HepG2 (cell line): ENCODE measurements around the gene ST6GALNAC4. TPM values are rescaled to one million over a fixed set of nuclear protein-coding genes. Genes with fewer than 3 reads are reported as not detected.
A peak's percentile ranks its signal among the peaks of the same experiment; 100 is the strongest.

Experiments
- HOXA3 ChIP-seq: sonication (generic); formaldehyde crosslinking; IDR thresholded peaks from 2 replicates; pipeline ENCODE4 v1.5.0; 2020; ENCODE audit warnings: missing genetic modification reagents
- KAT7 ChIP-seq: IDR thresholded peaks from 2 replicates; pipeline ENCODE4 v1.6.1; 2018; ENCODE audit warnings: borderline replicate concordance, missing compliant biosample characterization
- KLF13 ChIP-seq: sonication (generic); formaldehyde crosslinking; IDR thresholded peaks from 2 replicates; pipeline ENCODE4 v1.4.0; 2020; ENCODE audit warnings: mild to moderate bottlenecking, missing genetic modification reagents
- KLF16 ChIP-seq, 2 experiments: sonication (generic) in 1 of 2; formaldehyde crosslinking in 1 of 2; IDR thresholded peaks; 2 replicates each; pipeline versions ENCODE4 v1.6.1 to v1.8.0; 2016 to 2023; ENCODE audit warnings: missing genetic modification reagents in 2 of 2, missing compliant biosample characterization in 1 of 2
- POLR2AphosphoS5 ChIP-seq: IDR thresholded peaks from 2 replicates; pipeline ENCODE4 v1.6.1; 2012; ENCODE audit warnings: low read depth, low read length
- SIN3A ChIP-seq: IDR thresholded peaks from 2 replicates; pipeline ENCODE4 v1.6.1; 2011; ENCODE audit warnings: low read depth, mild to moderate bottlenecking, control low read depth, low read length, borderline replicate concordance
- ZC3H4 ChIP-seq: sonication (generic); formaldehyde crosslinking; IDR thresholded peaks from 2 replicates; pipeline ENCODE4 v1.4.0; 2020; ENCODE audit warnings: missing genetic modification reagents, borderline replicate concordance
- ZNF160 ChIP-seq: sonication (generic); formaldehyde crosslinking; IDR thresholded peaks from 2 replicates; pipeline ENCODE4 v1.8.0; 2022; ENCODE audit warnings: mild to moderate bottlenecking, inconsistent platforms, missing genetic modification reagents
- ZNF570 ChIP-seq: sonication (generic); formaldehyde crosslinking; IDR thresholded peaks from 2 replicates; pipeline ENCODE4 v1.4.0; 2020; ENCODE audit warnings: mild to moderate bottlenecking, missing genetic modification reagents, borderline replicate concordance
- ZNF619 ChIP-seq: sonication (generic); formaldehyde crosslinking; IDR thresholded peaks from 2 replicates; pipeline ENCODE4 v1.4.0; 2020; ENCODE audit warnings: mild to moderate bottlenecking, missing genetic modification reagents
- polyA plus RNA-seq, 8 experiments: library from polyadenylated mRNA; depleted of rRNA in 3 of 8; stranded (reverse) in 7 of 8; unstranded in 1 of 8; fragments of >200 nt; fragmentation: Illumina TruSeq in 4 of 8; extraction: Trizol in 4 of 8; gene quantifications; 2 replicates each; pipeline versions ENCODE4 v1.2.1 to v1.2.3, GENCODE V29; 2011 to 2016; ENCODE audit warnings: low read depth in 4 of 8, missing spikeins in 1 of 8, mixed read lengths in 1 of 8; ENCODE audit not compliant: insufficient read depth in 1 of 8
- total RNA-seq, 5 experiments: library from RNA; depleted of rRNA; stranded (reverse); fragments of >200 nt; fragmentation: Illumina TruSeq; extraction: Trizol; gene quantifications; 2 replicates each; pipeline ENCODE4 v1.2.3, GENCODE V29; 2016; ENCODE audit warnings: low read depth in 1 of 5
- TF ChIP-seq, protein P1 (sequence below): sonication (generic); formaldehyde crosslinking; IDR thresholded peaks from one replicate; pipeline ENCODE4 v1.5.1; 2020; ENCODE audit warnings: mild to moderate bottlenecking, missing genetic modification reagents; ENCODE audit errors: not compliant biosample characterization
- TF ChIP-seq, protein P2 (sequence below): sonication (generic); formaldehyde crosslinking; conservative IDR thresholded peaks from 2 replicates; pipeline ENCODE4 v1.8.1; 2023; ENCODE audit warnings: missing genetic modification reagents
- TF ChIP-seq, protein P3 (sequence below): sonication (generic); formaldehyde crosslinking; IDR thresholded peaks from 2 replicates; pipeline ENCODE4 v1.4.0; 2020; ENCODE audit warnings: missing genetic modification reagents

ST6GALNAC4 gene
- total and polyA plus RNA-seq, 2 of the 13 experiments (the other 11 are each of a cell fraction or from before 2014, with no cell fraction given), result 18.8 to 27.7 TPM

DNA sequence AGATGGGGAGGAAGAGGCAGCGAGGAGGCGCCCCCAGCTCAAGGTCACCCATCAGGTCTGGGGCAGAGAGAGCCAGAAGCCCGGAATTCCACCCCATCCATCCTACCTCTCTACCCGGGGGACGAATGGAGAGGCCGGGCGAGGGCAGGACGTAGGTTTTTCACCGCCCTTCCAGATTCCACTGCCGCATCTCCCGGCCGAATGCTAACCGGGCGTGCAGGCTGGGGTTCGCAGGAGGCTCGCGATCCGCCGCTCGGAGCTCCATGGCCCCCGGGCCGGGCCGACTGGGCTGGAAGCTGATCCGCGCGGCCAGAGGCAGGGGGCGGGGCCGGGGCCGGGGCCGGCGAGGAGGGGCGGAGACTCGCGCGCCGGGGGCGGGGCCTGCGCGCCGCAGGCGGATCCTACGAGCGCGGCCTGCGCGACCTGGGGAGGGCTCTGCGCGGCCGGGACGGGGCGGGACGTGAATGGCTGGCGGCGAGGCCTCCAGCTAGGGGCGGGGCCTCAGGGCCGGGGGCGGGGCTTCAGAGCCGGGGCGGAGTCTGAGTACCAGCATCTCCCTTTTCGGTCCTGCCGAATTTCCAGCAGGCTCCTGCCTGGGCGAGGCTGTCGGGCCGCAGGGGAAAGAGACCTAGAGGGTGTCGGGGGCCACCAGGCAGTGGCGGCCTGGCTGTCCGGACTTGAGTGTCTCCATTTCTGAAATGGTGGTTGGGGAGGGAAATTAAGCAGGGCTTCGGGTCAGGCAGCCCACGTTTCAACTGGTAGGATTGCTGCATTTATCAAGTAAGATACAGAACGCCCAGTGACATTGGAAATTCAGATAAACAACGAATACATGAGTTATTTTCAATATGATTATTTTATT is at the start of gene ST6GALNAC4 (continued):
- TF ChIP-seq, protein P1, sequence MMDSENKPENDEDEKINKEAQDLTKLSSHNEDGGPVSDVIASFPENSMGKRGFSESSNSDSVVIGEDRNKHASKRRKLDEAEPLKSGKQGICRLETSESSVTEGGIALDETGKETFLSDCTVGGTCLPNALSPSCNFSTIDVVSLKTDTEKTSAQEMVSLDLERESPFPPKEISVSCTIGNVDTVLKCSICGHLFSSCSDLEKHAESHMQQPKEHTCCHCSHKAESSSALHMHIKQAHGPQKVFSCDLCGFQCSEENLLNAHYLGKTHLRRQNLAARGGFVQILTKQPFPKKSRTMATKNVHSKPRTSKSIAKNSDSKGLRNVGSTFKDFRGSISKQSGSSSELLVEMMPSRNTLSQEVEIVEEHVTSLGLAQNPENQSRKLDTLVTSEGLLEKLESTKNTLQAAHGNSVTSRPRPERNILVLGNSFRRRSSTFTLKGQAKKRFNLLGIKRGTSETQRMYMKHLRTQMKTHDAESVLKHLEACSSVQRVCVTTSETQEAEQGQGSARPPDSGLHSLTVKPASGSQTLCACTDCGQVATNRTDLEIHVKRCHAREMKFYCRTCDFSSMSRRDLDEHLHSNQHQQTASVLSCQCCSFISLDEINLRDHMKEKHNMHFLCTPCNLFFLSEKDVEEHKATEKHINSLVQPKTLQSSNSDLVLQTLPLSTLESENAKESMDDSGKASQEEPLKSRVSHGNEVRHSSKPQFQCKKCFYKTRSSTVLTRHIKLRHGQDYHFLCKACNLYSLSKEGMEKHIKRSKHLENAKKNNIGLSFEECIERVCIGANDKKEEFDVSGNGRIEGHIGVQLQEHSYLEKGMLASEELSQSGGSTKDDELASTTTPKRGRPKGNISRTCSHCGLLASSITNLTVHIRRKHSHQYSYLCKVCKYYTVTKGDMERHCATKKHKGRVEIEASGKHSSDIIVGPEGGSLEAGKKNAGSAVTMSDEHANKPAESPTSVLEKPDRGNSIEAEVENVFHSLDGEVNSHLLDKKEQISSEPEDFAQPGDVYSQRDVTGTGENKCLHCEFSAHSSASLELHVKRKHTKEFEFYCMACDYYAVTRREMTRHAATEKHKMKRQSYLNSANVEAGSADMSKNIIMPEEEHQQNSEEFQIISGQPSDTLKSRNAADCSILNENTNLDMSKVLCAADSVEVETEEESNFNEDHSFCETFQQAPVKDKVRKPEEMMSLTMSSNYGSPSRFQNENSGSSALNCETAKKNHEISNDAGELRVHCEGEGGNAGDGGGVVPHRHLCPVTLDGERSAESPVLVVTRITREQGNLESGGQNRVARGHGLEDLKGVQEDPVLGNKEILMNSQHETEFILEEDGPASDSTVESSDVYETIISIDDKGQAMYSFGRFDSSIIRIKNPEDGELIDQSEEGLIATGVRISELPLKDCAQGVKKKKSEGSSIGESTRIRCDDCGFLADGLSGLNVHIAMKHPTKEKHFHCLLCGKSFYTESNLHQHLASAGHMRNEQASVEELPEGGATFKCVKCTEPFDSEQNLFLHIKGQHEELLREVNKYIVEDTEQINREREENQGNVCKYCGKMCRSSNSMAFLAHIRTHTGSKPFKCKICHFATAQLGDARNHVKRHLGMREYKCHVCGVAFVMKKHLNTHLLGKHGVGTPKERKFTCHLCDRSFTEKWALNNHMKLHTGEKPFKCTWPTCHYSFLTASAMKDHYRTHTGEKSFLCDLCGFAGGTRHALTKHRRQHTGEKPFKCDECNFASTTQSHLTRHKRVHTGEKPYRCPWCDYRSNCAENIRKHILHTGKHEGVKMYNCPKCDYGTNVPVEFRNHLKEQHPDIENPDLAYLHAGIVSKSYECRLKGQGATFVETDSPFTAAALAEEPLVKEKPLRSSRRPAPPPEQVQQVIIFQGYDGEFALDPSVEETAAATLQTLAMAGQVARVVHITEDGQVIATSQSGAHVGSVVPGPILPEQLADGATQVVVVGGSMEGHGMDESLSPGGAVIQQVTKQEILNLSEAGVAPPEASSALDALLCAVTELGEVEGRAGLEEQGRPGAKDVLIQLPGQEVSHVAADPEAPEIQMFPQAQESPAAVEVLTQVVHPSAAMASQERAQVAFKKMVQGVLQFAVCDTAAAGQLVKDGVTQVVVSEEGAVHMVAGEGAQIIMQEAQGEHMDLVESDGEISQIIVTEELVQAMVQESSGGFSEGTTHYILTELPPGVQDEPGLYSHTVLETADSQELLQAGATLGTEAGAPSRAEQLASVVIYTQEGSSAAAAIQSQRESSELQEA, result no peak
- TF ChIP-seq KAT7 (0 out of 2 replicates have a peak, but pooled peaks have one; percentile 46), SIN3A (peak; percentile 65; the same call in 1 of the 2 replicates), KLF13 (CRISPR knock-in tag) (no peak), ZC3H4 (CRISPR knock-in tag) (no peak), ZNF619 (CRISPR knock-in tag) (0 out of 2 replicates have a peak, but pooled peaks have one; percentile 64), POLR2AphosphoS5 (0 out of 2 replicates have a peak, but pooled peaks have one; percentile 36), ZNF570 (CRISPR knock-in tag) (no peak), ZNF160 (CRISPR knock-in tag) (no peak), KLF16 (CRISPR knock-in tag; IDR thresholded peaks at IDR 0.05) (peak in 1 of 2 experiments; percentile 65; a peak in 1 of 4 replicates), HOXA3 (CRISPR knock-in tag) (peak; percentile 46; the same call in 1 of the 2 replicates)
- TF ChIP-seq, protein P2, sequence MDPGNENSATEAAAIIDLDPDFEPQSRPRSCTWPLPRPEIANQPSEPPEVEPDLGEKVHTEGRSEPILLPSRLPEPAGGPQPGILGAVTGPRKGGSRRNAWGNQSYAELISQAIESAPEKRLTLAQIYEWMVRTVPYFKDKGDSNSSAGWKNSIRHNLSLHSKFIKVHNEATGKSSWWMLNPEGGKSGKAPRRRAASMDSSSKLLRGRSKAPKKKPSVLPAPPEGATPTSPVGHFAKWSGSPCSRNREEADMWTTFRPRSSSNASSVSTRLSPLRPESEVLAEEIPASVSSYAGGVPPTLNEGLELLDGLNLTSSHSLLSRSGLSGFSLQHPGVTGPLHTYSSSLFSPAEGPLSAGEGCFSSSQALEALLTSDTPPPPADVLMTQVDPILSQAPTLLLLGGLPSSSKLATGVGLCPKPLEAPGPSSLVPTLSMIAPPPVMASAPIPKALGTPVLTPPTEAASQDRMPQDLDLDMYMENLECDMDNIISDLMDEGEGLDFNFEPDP, result 0 out of 2 replicates have a peak, but pooled peaks have one; percentile 56
- TF ChIP-seq, protein P3, sequence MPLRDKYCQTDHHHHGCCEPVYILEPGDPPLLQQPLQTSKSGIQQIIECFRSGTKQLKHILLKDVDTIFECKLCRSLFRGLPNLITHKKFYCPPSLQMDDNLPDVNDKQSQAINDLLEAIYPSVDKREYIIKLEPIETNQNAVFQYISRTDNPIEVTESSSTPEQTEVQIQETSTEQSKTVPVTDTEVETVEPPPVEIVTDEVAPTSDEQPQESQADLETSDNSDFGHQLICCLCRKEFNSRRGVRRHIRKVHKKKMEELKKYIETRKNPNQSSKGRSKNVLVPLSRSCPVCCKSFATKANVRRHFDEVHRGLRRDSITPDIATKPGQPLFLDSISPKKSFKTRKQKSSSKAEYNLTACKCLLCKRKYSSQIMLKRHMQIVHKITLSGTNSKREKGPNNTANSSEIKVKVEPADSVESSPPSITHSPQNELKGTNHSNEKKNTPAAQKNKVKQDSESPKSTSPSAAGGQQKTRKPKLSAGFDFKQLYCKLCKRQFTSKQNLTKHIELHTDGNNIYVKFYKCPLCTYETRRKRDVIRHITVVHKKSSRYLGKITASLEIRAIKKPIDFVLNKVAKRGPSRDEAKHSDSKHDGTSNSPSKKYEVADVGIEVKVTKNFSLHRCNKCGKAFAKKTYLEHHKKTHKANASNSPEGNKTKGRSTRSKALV, result no peak
